Renal cortex interstitium (tissue), 11 donors: ENCODE data around the gene DOCK10. TPM values are rescaled to one million over a fixed set of nuclear protein-coding genes. Genes with fewer than 3 reads are reported as not detected.
"Not testable (repeated sequence)": the region's sequence is repeated elsewhere in the genome, so short reads cannot be mapped to it uniquely, and the experiment has no call there.

Experiments
- DNase-seq, 11 donors: peaks; one replicate each; pipeline ENCODE4 v3.0.0-alpha.2; 2013; ENCODE audit warnings: low read depth in 9 of 11, low spot score in 4 of 11; ENCODE audit errors: extremely low read depth in 1 of 11
- polyA plus RNA-seq, 3 donors: library from polyadenylated mRNA; unstranded; fragments of 120-200 nt; gene quantifications; one replicate each; pipeline ENCODE4 v1.2.1, GENCODE V29; 2013; ENCODE audit not compliant: insufficient read length in 3 of 3

DOCK10 gene
- polyA plus RNA-seq, 3 donors: 8.1 to 13.9 (median 9.1) TPM

DNA sequence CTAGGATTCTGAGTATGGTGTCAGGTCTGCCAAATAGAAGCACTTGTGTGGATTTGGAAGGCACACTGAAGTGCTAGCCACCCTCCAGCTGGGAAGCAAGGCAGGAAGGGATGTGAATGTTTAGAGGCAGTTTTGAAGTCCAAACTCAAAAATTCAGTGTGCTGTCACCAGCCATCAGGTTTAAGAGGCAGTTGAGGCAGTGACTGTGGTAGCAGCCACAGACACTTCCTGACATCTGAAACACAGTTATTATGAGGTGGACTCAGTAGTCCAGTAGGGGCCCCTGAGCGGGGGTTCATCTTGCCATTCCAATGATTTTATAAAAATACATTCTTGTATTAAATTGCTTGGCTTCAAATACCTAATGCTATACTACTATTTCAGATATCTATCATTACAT is 13.4 kb upstream of the DOCK10 start:
- no peak for DNase-seq

- no peak for DNase-seq
These were observed 10.4 kb upstream of the DOCK10 start for GRCh38 chr2:225052703-225053102.

DNA sequence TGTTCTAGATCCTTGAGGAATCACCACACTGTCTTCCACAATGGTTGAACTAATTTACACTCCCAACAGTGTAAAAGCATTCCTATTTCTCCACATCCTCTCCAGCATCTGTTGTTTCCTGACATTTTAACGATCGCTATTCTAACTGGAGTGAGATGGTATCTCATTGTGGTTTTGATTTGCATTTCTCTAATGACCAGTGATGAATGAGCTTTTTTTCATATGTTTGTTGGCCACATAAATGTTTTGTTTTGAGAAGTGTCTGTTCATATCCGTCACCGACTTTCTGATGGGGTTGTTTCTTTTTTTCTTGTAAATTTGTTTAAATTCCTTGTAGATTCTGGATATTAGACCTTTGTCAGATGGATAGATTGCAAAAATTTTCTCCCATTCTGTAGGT is 5.2 kb upstream of the DOCK10 start:
- DNase-seq: not testable (repeated sequence)

- DNase-seq: no peak
These were observed 516 bp upstream of the DOCK10 start for GRCh38 chr2:225042800-225043167.

GRCh38 chr2:225041207-225041850 is 939 bp downstream of the DOCK10 start:
- DNase-seq: no peak

DNA sequence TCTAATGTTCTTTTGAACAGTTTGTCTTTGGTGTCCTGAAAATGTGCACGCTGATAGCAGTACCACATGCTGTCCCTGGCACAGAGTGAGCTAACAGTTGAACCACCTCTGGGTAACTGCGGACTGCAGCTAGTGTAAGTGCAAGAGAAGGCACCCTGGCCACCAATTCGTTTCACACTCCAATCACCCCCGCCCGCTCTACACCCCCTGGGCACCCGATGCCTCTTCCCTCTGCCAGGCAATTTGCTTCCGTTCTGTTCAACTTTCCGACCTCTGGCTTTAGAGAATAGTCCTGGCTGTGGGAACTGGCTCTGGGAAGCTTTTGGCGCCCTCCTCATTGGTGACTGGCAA is 1.4 kb downstream of the DOCK10 start:
- no peak for DNase-seq

GRCh38 chr2:225040142-225040541 is 2.1 kb downstream of the DOCK10 start:
- no peak for DNase-seq

- DNase-seq: no peak
These were observed 4.1 kb downstream of the DOCK10 start for GRCh38 chr2:225038231-225038523.

DNA sequence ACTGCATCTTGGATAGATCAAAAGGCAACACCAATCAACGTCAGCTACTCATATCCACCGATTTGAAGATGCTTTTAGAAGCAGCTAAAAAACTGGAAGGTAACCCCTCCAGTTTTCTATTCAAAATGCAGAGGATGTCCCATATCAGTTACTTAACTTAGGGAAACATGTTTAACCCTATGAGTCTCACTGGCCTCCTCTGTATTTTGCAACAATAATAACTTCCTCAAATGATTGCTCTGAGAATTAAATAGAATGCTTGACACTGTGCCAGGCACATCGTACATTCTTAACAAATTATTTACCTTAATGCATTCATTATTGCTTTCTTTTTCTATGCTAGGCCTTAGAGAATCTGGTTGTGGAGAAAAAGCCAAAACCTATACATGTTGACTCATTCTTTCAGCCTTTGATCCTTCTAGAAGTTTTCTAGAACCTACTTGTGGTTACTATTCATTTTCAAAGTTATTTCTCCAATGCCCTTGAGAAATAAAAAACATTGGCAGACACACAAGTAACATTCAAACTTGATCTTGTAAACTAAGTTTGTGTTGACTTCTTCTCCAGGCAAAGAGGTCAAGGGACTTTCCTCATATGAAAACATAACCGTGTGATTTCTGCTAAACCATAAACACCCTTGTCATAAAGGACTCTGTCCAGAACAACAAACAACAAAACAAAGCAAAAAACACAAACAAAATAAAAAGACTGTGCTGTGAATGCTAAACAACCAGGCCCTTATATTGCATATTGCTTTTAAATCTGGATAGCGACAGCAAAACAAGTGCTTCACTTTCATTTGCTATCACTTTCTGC is 4.6 kb downstream of the DOCK10 start:
- DNase-seq: no peak

- DNase-seq: no peak
These were observed 5.8 kb downstream of the DOCK10 start for GRCh38 chr2:225036431-225036830.

GRCh38 chr2:225033440-225034318 is 8.6 kb downstream of the DOCK10 start:
- no peak for DNase-seq

- DNase-seq: no peak
These were observed 10.0 kb downstream of the DOCK10 start for GRCh38 chr2:225032246-225032645.

DNA sequence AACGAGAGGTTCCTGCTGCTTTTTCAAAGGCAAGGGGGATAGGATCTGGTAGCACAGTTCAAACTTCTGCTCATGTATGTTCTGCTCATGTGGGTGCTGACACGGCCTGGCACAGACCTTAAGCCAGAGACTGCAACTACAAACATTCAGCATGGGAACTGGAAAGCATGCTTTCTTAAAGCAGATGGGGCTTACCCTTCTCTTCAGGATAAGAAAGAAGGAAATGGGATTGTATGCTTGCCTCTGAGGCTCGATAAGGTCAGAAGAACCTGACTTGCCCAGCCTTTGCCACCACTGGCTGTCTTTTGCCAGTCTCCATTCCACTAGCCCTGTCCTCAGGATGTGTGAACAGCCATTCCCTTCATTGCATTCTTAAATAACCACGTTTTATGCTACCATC is 10.7 kb downstream of the DOCK10 start:
- DNase-seq: no peak

DNA sequence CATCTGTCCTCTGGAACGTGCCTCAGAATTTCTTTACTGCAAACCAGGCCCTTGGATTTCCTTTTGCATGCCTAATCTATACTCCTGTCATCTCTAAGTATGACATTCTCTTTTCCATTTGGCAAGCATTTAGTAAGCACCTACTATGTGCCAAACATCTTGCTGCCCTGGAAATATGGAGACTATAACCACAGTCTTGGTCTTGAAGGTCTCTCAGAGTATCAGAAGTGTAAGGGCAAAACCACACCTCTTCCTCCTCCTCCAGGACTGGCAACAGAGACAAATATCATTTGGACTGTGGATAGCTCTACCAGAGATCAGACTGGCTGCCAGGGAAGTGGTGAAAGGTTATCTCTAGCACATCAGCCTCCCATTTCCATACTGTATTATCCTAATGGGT is 11.4 kb downstream of the DOCK10 start:
- no peak for DNase-seq

DNA sequence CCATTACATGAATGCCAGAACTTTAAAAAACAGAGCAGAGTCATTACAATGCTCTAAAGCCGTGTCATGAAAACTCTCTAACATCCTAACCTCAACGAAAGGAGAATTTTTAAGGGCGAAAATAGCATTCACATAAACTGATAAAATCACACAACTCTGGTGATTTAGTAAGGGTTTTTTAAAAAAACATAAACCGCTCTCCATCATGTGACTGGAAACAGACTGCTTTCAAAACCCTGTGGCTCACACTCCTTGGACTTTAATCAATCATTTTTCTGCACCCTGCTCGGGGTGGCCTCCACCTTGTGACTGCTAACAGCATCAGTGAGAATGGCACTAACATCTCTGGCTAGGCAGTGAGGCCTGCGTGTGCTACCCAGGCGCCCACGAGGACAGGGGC is 12.1 kb downstream of the DOCK10 start:
- no peak for DNase-seq

DNA sequence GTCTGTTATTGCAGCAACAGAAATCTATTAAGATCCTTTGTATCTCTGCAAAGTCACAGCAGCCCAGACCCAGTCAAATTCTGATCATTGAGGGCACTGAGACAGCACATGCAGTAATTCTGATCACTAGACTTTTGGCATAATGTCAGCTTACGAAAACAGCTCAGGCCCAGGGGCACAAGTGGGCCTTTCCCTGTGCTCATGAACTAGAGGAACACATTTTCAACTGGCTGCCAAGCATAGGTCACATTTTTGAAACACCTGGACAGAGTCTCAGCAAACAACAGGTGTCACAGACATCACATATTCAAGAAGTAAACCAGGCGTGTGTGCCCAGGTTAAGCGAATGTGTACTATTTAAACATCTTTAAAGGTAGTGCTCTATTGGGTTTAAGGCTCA is 13.7 kb downstream of the DOCK10 start:
- no peak for DNase-seq

DNA sequence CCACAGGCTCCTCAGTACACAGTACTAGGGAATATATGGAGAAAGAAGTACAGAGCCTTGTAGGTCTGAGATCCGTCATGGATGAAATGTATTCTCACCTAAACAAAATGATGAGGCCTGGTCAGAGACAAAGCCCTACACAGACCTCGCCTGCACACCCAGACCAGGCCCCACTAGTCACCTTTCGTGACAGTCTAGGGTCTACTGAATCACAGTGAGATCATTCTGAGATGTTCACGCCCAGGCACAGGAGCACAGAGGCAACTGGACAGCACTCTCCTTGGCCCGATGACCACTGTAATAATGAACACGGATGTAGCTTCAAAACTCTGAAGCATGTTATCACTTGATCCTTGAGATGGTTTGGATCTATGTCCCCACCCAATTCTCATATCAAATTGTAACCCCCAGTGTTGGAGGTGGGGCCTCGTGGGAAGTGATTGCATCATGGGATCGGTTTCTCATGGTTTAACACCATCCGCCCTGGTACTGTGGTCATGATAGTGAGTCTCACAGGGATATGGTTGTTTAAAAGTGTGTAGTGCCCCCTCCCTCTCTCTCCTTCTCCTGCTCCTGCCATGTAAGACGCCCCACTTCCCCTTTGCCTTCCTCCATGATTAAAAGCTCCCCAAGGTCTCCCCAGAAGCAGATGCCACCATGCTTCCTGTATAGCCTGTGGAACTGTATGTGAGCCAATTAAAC is 15.1 kb downstream of the DOCK10 start:
- no peak for DNase-seq

DNA sequence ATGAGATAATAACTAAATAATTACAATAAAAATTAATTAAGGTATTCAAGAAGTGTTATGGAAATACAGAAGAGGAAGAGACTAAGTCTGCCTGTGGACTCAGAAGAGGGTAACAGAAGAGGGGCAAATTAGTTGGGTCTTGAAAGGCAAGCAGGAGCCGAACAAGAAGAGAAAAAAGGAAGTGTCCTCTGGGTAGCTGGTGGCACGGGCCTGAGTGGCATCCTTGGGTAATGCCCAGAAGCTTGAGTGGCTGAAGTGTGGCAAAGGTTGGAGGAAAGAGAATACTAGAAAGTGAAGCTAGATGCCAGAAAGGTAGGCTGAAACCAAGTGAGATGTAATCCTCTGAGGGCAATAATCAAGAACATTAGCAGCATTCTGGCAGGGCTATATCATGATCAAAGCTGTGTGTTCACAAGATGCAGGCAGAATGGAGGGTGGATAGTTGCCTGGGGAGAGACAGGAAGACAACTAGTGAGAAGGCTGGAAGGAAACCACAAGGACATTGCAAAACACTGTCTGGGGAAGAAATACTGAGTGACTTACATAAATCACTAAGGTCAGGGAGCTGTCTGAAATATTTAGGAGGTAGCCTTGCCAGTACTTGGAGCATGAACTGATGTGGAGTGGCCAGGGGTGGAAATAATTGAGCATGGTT is 16.2 kb downstream of the DOCK10 start:
- DNase-seq: no peak

- no peak for DNase-seq
These were observed 20.1 kb downstream of the DOCK10 start for GRCh38 chr2:225022188-225022587.
